Trophoblast cell (in vitro differentiated cells and primary cell): ENCODE results near the gene POMZP3.
"Not testable (repeated sequence)": the region's sequence is repeated elsewhere in the genome, so short reads cannot be mapped to it uniquely, and the experiment has no call there.

Experiments
- DNase-seq, 2 donors: peaks; one replicate each; pipeline ENCODE4 v3.0.0-alpha.2; 2016
- H2AFZ ChIP-seq: 2 replicates; pipeline ENCODE4 v1.6.1; 2013; ENCODE audit warnings: low read length, moderate library complexity, mild to moderate bottlenecking; ENCODE audit not compliant: insufficient read depth, poor library complexity
- H2AK5ac ChIP-seq: 2 replicates; pipeline ENCODE4 v1.6.1; 2013; ENCODE audit warnings: mild to moderate bottlenecking, low read length
- H2BK120ac ChIP-seq: 2 replicates; pipeline ENCODE4 v1.6.1; 2013; ENCODE audit warnings: low read length, mild to moderate bottlenecking, moderate library complexity; ENCODE audit not compliant: insufficient read depth, poor library complexity
- H2BK12ac ChIP-seq: 2 replicates; pipeline ENCODE4 v1.6.1; 2013; ENCODE audit warnings: mild to moderate bottlenecking, low read length, moderate library complexity
- H2BK5ac ChIP-seq: 2 replicates; pipeline ENCODE4 v1.6.1; 2013; ENCODE audit warnings: low read length, low read depth, moderate library complexity, mild to moderate bottlenecking; ENCODE audit not compliant: poor library complexity
- H3K14ac ChIP-seq: 2 replicates; pipeline ENCODE4 v1.6.1; 2013; ENCODE audit warnings: mild to moderate bottlenecking, low read length
- H3K18ac ChIP-seq: 2 replicates; pipeline ENCODE4 v1.6.1; 2013; ENCODE audit warnings: mild to moderate bottlenecking, low read length
- H3K23ac ChIP-seq: 2 replicates; pipeline ENCODE4 v1.6.1; 2013; ENCODE audit warnings: low read length
- H3K27ac ChIP-seq: 2 replicates; pipeline ENCODE4 v1.5.1; 2013; ENCODE audit warnings: low read depth, mild to moderate bottlenecking, inconsistent platforms, low read length, moderate library complexity
- H3K27me3 ChIP-seq: 2 replicates; pipeline ENCODE4 v1.6.1; 2013; ENCODE audit warnings: inconsistent platforms, mild to moderate bottlenecking, low read length, moderate library complexity; ENCODE audit not compliant: insufficient read depth
- H3K36me3 ChIP-seq, 2 experiments: 1 replicate in 1 of 2; 2 replicates in 1 of 2; pipeline ENCODE4 v1.6.1; 2013; ENCODE audit warnings: low read length in 2 of 2, mild to moderate bottlenecking in 2 of 2, moderate library complexity in 1 of 2; ENCODE audit not compliant: insufficient read depth in 2 of 2, control insufficient read depth in 1 of 2
- H3K4ac ChIP-seq: 2 replicates; pipeline ENCODE4 v1.6.1; 2013; ENCODE audit warnings: low read depth, mild to moderate bottlenecking, low read length, moderate library complexity
- H3K4me1 ChIP-seq, 2 experiments: 1 replicate in 1 of 2; 2 replicates in 1 of 2; pipeline ENCODE4 v1.6.1; 2013; ENCODE audit warnings: low read length in 2 of 2, mild to moderate bottlenecking in 2 of 2, moderate library complexity in 1 of 2; ENCODE audit not compliant: insufficient read depth in 2 of 2, control insufficient read depth in 1 of 2
- H3K4me2 ChIP-seq: 2 replicates; pipeline ENCODE4 v1.6.1; 2013; ENCODE audit warnings: inconsistent platforms, mild to moderate bottlenecking, low read length, moderate library complexity
- H3K4me3 ChIP-seq: 2 replicates; pipeline ENCODE4 v1.5.1; 2013; ENCODE audit warnings: mild to moderate bottlenecking, low read depth, low read length, inconsistent platforms
- H3K79me1 ChIP-seq: one replicate; pipeline ENCODE4 v1.6.1; 2013; ENCODE audit warnings: low read length
- H3K79me2 ChIP-seq: 2 replicates; pipeline ENCODE4 v1.6.1; 2013; ENCODE audit warnings: low read length, mild to moderate bottlenecking; ENCODE audit not compliant: control insufficient read depth, insufficient read depth, poor library complexity
- H3K9ac ChIP-seq: 2 replicates; pipeline ENCODE4 v1.6.1; 2013; ENCODE audit warnings: mild to moderate bottlenecking, low read length
- H3K9me3 ChIP-seq: 2 replicates; pipeline ENCODE4 v1.6.1; 2013; ENCODE audit warnings: low read depth, mild to moderate bottlenecking, control low read depth, inconsistent platforms, low read length; ENCODE audit not compliant: insufficient read depth
- H4K12ac ChIP-seq: 2 replicates; pipeline ENCODE4 v1.6.1; 2013; ENCODE audit warnings: low read depth, mild to moderate bottlenecking, low read length, moderate library complexity
- H4K8ac ChIP-seq: 2 replicates; pipeline ENCODE4 v1.6.1; 2013; ENCODE audit warnings: low read depth, mild to moderate bottlenecking, low read length, moderate library complexity
- H4K91ac ChIP-seq: one replicate; pipeline ENCODE4 v1.6.1; 2013; ENCODE audit warnings: low read depth, mild to moderate bottlenecking, low read length, moderate library complexity
- WGBS: extraction: QIAGEN DNeasy Blood & Tissue Kit; methylation state at CpG from one replicate; pipeline ENCODE4 v1.1.7; 2013; ENCODE audit warnings: missing lambda C conversion rate; ENCODE audit not compliant: insufficient read length, insufficient coverage; ENCODE audit errors: extremely low coverage; 5-methylcytosine and 5-hydroxymethylcytosine counted together

The POMZP3 gene

GRCh38 chr7:76598590-76599264 is 28.4 kb downstream of the POMZP3 start:
- H3K4me2 ChIP-seq, H2BK12ac ChIP-seq, H4K91ac ChIP-seq, H4K12ac ChIP-seq, H3K18ac ChIP-seq, H2BK5ac ChIP-seq, H3K9ac ChIP-seq, H3K9me3 ChIP-seq, H3K27ac ChIP-seq, DNase-seq, H2AK5ac ChIP-seq, H2AFZ ChIP-seq, H2BK120ac ChIP-seq, H3K23ac ChIP-seq, H3K4me1 ChIP-seq, H3K79me2 ChIP-seq, H3K36me3 ChIP-seq, H3K79me1 ChIP-seq, H3K14ac ChIP-seq, H4K8ac ChIP-seq, H3K27me3 ChIP-seq, H3K4ac ChIP-seq, H3K4me3 ChIP-seq: not testable (repeated sequence)

DNA sequence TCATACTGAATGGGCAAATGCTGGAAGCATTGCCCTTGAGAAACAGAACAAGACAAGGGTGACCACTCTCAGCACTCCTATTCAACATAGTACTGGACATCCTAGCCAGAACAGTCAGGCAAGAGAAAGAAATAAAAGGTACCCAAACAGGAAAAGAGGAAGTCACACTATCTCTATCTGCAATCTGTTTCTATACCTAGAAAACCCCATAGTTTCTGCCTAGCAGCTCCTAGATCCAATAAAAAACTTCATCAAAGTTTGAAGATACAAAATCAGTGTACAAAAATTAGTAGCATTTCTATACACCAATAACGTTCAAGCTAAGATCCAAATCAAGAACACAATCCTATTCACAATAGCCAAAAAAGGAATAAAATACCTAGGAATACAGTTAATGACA is 29.8 kb downstream of the POMZP3 start:
- not testable (repeated sequence) for H3K9ac ChIP-seq
- WGBS = no CpG with 5 or more reads among the region's 1 CpG

DNA sequence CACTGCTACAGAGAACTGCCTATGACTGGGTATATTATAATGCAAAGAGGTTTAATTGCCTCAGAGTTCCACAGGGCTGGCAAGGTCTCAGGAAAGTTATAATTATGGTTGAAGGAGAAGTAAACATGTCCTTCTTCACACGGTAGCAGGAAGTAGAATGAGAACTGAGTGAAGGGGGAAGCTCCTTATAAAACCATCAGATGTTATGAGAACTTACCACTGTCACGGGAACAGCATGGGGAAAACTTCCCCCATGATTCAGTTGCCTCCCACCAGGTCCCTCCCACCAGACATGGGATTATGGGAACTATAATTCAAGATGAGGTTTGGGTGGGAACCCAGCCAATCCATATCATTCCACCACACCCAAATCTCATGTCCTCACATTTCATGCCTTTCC is 34.4 kb downstream of the POMZP3 start:
- H3K23ac ChIP-seq, H3K18ac ChIP-seq, H4K91ac ChIP-seq, H3K36me3 ChIP-seq, DNase-seq, H3K4me1 ChIP-seq, H3K4me2 ChIP-seq, H2BK12ac ChIP-seq, H3K79me2 ChIP-seq, H3K4ac ChIP-seq, H3K27ac ChIP-seq, H3K14ac ChIP-seq, H3K79me1 ChIP-seq, H4K12ac ChIP-seq, H2AFZ ChIP-seq, H3K9me3 ChIP-seq, H2BK120ac ChIP-seq, H3K27me3 ChIP-seq, H4K8ac ChIP-seq, H3K9ac ChIP-seq, H2AK5ac ChIP-seq, H2BK5ac ChIP-seq, H3K4me3 ChIP-seq: not testable (repeated sequence)
- no CpG with 5 or more reads among the region's 2 CpGs for WGBS

More for the DNA sequence above, 29.8 kb downstream of the POMZP3 start:
- H2BK120ac ChIP-seq, H3K4ac ChIP-seq, H3K27ac ChIP-seq, H3K79me2 ChIP-seq, H4K8ac ChIP-seq, H3K4me2 ChIP-seq, H3K36me3 ChIP-seq, H3K14ac ChIP-seq, H2AK5ac ChIP-seq, H2BK5ac ChIP-seq, H2BK12ac ChIP-seq, H3K18ac ChIP-seq, H3K9me3 ChIP-seq, H4K12ac ChIP-seq, H3K23ac ChIP-seq, H3K27me3 ChIP-seq, H2AFZ ChIP-seq, DNase-seq, H3K4me1 ChIP-seq, H3K4me3 ChIP-seq, H4K91ac ChIP-seq, H3K79me1 ChIP-seq: not testable (repeated sequence)

DNA sequence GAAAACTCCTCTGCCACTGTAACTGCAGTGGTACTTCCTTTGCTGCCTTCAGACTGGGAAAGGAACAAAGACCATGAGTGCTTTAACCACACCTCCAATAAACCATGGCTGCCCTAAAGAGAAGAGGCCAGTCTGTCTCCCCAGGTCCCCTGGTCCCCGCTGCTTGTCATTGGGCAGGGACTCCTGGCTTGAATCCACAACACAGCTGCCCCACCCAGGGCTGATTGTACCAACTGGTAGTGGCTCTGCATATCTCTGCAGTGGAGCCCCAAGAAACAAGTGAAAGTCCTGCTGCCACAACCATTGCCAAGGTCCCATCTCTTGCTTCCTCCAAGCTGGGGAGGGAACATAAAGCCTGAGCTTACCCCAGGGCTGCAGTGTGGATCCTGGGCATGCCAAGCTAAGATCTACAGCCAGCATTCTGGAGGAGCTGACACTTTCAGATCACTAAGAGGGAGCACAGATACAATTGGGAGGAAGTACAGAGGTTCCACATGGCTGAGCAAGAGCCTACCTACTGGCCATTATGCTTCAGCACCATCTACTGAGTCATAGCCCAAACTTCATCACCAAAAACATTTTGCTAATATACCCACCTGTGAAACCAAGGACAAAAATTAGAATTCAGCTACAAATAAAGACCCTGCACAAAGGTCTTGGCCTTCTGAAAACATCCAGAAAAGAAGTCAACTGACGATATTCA is 35.3 kb downstream of the POMZP3 start:
- H2BK5ac ChIP-seq, H3K23ac ChIP-seq, H3K27me3 ChIP-seq, H3K9ac ChIP-seq, H3K36me3 ChIP-seq, H4K8ac ChIP-seq, H2BK120ac ChIP-seq, H2BK12ac ChIP-seq, H3K4me3 ChIP-seq, H3K27ac ChIP-seq, H2AK5ac ChIP-seq, H3K9me3 ChIP-seq, H4K91ac ChIP-seq, H4K12ac ChIP-seq, H2AFZ ChIP-seq, DNase-seq, H3K4me1 ChIP-seq, H3K14ac ChIP-seq, H3K79me2 ChIP-seq, H3K79me1 ChIP-seq, H3K18ac ChIP-seq, H3K4me2 ChIP-seq, H3K4ac ChIP-seq: not testable (repeated sequence)
- WGBS = no CpG with 5 or more reads among the region's 2 CpGs
